GM21723 (cell line): ENCODE measurements around the gene DYRK1B.
"Not testable (repeated sequence)": the region's sequence is repeated elsewhere in the genome, so short reads cannot be mapped to it uniquely, and the experiment has no call there.

ENCODE experiments used
- ATAC-seq: cut with Tn5 transposase; IDR thresholded peaks from one replicate; pipeline ENCODE4 v1.9.1; 2021; ENCODE audit warnings: mild to moderate bottlenecking, moderate library complexity; ENCODE audit not compliant: unreplicated experiment

DYRK1B gene

GRCh38 chr19:39814111-39814510 lies 19.9 kb downstream of the DYRK1B start:
- not testable (repeated sequence) for ATAC-seq

- ATAC-seq, result no peak
Observed at GRCh38 chr19:39813264-39813993, 20.5 kb downstream of the DYRK1B start.

- ATAC-seq, result no peak
Observed at GRCh38 chr19:39811064-39811463, 22.9 kb downstream of the DYRK1B start.

GRCh38 chr19:39810424-39810823 lies 23.5 kb downstream of the DYRK1B start:
- no peak for ATAC-seq

- no peak for ATAC-seq
Observed at GRCh38 chr19:39809368-39809767, 24.6 kb downstream of the DYRK1B start.

- ATAC-seq, result not testable (repeated sequence)
Observed at GRCh38 chr19:39808688-39809087, 25.3 kb downstream of the DYRK1B start.

- no peak for ATAC-seq
Observed at GRCh38 chr19:39807846-39808364, 26.1 kb downstream of the DYRK1B start.

GRCh38 chr19:39805104-39805503 lies 28.9 kb downstream of the DYRK1B start:
- ATAC-seq, result no peak

GRCh38 chr19:39802958-39803357 lies 31.0 kb downstream of the DYRK1B start:
- ATAC-seq, result no peak

GRCh38 chr19:39797083-39797482 lies 36.9 kb downstream of the DYRK1B start:
- no peak for ATAC-seq

- no peak for ATAC-seq
Observed at GRCh38 chr19:39796000-39796498, 37.9 kb downstream of the DYRK1B start.

GRCh38 chr19:39795001-39795400 lies 39.0 kb downstream of the DYRK1B start:
- ATAC-seq, result no peak

GRCh38 chr19:39792999-39793546 lies 40.9 kb downstream of the DYRK1B start:
- peak; percentile 69 for ATAC-seq

- ATAC-seq, result no peak
Observed at GRCh38 chr19:39788244-39788643, 45.7 kb downstream of the DYRK1B start.

GRCh38 chr19:39780894-39781293 lies 53.1 kb downstream of the DYRK1B start:
- no peak for ATAC-seq

GRCh38 chr19:39778763-39779162 lies 55.2 kb downstream of the DYRK1B start, which contains the start of gene LEUTX:
TSS of gene LEUTX (plus strand) at chr19:39778854. CDS start at chr19:39778921, 67 bp downstream.
- ATAC-seq, result no peak
